ENCODE measurements around the gene KCNQ1. TPM values are rescaled to one million over a fixed set of nuclear protein-coding genes. Genes with fewer than 3 reads are reported as not detected.

The KCNQ1 gene
- polyA plus RNA-seq, 10 donors, result 1.2 to 3.6 (median 2.4) TPM

GRCh38 chr11:2791139-2791520 is 346.3 kb downstream of the KCNQ1 start:
- DNase-seq, result no peak

- peak in 1 of 3 donors; percentile 61 for DNase-seq
Observed at GRCh38 chr11:2791521-2792380, 346.9 kb downstream of the KCNQ1 start.

- DNase-seq, result no peak
Observed at GRCh38 chr11:2792381-2793250, 347.8 kb downstream of the KCNQ1 start.

- no peak for DNase-seq
Observed at GRCh38 chr11:2793701-2794045, 348.9 kb downstream of the KCNQ1 start.

- DNase-seq, result no peak
Observed at GRCh38 chr11:2794046-2794967, 349.5 kb downstream of the KCNQ1 start.

GRCh38 chr11:2794968-2795322 is 350.1 kb downstream of the KCNQ1 start:
- DNase-seq, result no peak

- no peak for DNase-seq
Observed at GRCh38 chr11:2795491-2795991, 350.7 kb downstream of the KCNQ1 start.

GRCh38 chr11:2796091-2796490 is 351.3 kb downstream of the KCNQ1 start:
- no peak for DNase-seq

GRCh38 chr11:2796508-2797113 is 351.8 kb downstream of the KCNQ1 start:
- DNase-seq, result no peak

- DNase-seq, result no peak
Observed at GRCh38 chr11:2797121-2797711, 352.4 kb downstream of the KCNQ1 start.

GRCh38 chr11:2797741-2798361 is 353.0 kb downstream of the KCNQ1 start:
- DNase-seq, result no peak

- no peak for DNase-seq
Observed at GRCh38 chr11:2798951-2799761, 354.3 kb downstream of the KCNQ1 start.

GRCh38 chr11:2799881-2800654 is 355.3 kb downstream of the KCNQ1 start:
- no peak for DNase-seq

- no peak for DNase-seq
Observed at GRCh38 chr11:2800655-2801531, 356.1 kb downstream of the KCNQ1 start.

GRCh38 chr11:2801711-2802388 is 357.0 kb downstream of the KCNQ1 start:
- DNase-seq, result no peak

- DNase-seq, result no peak
Observed at GRCh38 chr11:2802389-2803185, 357.8 kb downstream of the KCNQ1 start.

All from muscle of back (tissue), 11 donors.